Fibroblast of upper back skin (primary cell): Measurements from ENCODE around the gene DCLK2.

Source experiments
- DNase-seq: peaks from one replicate; pipeline ENCODE4 v3.0.0-alpha.2; 2013

The DCLK2 gene

DNA sequence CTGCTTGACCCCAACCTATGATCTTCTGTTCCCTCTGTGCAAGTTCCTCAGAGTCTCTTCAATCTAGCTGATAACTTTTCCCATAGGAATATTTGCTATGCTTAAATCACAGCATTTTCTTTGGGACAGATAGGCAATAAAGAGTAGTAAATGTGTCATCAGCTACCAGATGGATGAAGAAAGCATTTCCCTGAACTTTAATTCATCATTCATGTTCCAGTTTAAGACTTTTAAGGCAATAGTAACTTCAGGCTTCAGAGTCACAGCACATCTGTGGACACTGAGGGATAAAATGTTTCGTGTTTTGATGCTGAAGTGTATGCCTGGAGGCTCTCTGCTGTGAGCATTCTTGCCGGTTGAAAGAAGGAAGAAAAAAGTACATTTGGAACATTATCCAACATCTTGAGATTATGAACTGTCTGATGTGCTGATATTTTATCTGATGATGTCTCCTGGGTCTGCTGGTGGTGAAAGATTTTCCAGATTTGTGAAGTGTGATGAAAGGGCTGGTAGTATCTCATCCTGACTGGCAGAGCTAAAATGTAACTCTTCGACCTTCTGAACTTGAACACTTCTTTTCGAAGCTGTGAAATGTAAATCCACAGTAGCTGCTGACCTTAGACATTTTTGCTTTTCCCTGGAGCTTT lies 133.7 kb downstream of the DCLK2 start:
- DNase-seq, result peak; percentile 92

DNA sequence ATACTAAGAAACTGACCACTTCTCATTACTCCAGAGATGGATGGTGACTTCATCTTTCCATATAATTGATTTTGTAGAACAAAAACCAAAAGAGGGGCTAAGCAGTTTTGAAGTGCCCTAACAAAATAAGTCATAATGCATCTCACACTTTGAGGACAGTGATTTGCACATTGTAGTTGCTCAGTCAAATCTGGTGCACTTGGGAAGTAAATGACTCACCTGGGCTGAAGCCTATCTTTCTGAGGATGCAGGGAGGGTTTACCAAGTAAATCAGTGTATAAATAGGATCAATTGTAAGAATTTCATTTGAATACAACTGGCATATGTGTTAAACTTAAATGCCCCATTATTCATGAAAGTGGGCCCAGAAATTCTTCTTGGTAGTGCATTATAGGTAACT lies 134.2 kb downstream of the DCLK2 start:
- no peak for DNase-seq

DNA sequence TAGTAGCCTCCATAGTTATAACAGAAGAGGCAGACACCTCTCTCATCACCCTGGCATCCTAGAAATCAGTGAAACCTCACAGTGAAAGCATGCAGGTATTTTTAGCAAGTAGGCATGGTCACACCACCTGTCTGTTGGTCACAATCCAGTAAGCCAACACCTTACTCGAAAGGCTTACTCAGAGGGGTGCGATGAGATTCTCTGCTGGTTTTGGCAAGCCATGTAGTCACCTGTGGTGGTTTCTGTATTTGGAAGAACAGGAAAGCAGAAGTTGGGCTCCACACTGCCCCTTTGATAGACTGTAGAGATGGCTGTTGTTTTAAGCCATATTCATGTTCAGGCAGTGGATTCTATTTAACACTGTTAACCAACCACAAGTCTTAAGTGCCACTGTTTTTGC lies 134.7 kb downstream of the DCLK2 start:
- DNase-seq, result no peak

DNA sequence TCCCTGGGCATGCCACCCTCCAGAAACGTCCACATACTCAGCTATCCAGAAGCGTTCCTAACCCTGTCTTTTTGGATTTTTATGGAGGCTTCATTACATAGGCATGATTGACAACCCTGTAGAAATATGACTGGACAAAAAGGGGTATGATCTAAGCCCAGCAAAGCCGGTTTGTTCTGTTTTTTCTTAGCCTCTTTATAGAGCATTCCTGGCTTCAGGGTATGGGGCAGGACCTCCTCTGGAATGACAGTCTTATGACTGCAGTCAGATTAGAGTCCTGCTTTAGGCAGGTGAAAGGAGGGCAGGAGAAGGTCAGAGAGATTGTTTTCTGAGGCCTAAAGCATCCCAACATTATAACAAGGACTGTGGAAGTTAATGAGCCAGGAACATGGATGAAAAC lies 137.4 kb downstream of the DCLK2 start:
- DNase-seq, result no peak

DNA sequence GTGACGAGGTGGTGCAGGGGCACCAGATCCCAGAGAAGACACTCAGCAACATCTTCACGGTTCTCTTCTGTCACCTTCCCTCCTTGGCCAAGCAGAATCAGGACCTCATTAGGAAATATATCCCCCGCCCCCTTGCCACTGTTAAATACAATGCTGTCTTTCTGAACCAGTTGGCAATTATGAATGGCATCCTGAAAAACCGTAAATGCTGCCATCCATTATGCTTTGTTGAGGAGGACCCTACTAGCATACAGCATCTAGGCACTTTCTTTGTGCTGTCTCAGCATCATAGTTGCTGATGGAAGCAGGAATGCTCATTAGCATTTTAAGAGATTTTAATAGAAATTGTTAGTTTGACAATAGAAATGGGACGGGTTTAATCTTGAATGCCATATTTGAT lies 138.5 kb downstream of the DCLK2 start:
- no peak for DNase-seq

DNA sequence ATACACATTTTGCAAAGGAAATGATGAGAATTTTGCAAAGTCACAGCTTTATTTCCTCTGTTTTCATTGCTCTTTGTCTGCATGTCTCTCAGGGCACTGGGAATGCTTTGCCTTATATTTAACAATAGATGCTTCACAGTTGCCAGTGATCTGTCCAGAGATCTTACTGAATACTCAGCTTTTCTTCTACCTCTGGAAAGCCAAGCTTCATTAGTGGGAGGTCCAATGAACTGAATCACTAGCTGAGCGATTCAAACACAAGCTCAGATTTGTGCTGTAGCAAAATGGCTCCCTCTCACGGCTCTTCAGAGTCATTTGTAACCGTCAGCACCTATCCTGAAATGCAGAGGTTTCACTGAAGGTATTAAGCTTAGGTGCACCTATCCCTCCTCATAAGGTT lies 138.9 kb downstream of the DCLK2 start:
- DNase-seq, result peak; percentile 85

DNA sequence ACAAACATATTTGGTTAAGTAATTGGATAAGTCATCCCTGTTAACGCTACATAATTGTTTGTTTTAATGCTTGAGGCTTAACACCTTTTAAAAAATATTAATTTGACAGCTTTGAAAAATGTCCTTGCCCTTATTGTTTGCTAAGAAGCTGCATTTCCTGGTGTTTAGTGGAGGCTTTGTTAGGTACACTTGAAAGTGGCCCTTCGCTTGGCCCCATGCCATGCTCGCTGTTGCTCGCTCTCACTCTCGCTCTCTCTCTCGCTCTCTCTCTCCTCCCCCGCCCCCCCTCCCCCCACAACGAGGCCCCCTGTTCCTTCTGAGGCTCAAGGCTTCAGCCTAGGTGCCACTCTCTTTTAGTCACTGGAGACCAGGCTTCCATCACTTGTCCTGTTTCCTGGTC lies 139.6 kb downstream of the DCLK2 start:
- no peak for DNase-seq

DNA sequence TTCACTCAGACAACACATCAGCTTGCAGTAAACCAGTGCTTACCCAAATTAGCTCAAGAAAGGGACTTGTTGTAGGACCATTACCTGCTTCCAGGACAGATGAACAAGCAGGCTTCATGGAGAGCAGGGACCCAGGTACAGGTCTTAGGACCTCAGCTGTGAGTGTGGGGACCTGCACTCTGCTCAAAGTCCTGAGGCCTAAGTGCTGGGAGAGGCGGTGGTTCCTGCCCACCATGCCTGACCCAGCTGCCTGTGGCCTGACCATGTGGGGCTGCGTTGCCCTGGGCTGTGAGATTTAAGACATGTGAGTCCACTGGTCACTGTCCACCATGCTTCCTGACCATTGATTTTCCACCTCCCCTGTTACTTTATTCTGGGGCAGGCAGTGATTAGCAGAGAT lies 140.2 kb downstream of the DCLK2 start:
- no peak for DNase-seq

DNA sequence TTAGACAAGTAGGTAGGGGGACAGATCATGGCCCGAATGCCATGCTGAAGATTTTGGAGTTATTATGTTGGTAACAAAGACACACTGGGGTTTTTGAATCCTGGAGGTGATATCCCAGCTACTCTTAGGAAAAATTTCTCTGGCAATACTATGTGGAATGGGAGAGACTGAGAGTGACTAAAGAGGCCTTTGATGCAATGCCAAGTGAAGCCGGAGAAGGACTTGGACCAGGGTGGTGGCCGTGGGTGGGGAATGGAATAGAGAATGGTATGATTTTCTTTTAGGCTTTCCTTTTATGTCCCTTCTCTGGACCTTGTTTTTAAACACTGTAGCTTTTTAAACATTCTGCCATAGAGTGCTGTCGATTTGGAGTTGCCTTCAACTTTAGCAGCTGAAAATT lies 141.6 kb downstream of the DCLK2 start:
- DNase-seq, result peak; percentile 50

DNA sequence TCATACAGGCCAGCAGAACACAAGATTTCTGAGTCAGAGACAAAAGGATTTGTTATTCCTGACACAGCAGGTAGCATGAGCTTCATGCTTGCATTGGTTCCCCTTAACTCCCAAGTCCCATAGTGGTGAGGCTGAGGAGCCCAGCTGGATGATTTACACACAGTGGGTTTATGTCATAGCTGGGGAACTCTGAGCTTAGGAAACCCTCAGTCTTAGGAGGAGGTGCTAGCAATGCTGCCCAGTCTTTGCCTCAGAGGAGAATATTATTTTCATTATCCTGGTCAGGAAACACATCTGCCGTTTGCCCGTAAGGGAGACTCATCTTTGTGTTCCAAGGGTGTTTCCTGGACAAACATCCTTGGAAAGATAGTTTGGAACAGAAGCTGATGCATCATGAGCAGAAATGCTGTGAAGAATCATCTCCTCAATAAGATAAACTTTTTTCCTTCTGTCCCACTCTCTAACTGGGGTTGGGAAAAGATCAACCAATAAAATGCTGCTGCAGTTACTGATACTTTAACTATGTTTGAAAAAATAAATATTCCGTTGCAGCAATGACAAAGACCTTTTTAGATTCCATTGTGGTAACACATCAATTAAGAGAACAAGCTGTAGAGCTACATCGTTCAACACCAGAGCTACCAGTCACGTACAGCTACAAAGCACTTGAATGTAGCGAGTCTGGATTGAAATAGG lies 146.8 kb downstream of the DCLK2 start:
- DNase-seq, result peak; percentile 96

DNA sequence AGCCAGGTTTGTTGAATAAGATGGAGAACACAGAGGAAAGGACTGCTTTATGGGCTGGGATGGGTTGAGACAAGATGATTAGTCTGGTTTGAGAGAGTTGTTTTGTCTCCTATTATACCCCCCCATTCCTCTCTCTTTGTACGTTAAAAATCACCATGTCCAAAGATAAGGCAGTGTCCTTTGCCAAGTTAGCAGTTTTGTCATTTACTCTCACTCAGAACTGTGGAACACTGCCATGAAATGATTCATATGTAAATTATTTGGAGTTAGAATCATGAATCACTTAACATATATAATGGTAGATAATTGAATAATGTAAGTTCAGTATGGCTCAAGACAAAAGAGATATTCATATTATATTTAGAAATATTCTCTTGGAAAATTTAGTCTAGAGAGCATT lies 151.3 kb downstream of the DCLK2 start:
- DNase-seq, result peak; percentile 94

DNA sequence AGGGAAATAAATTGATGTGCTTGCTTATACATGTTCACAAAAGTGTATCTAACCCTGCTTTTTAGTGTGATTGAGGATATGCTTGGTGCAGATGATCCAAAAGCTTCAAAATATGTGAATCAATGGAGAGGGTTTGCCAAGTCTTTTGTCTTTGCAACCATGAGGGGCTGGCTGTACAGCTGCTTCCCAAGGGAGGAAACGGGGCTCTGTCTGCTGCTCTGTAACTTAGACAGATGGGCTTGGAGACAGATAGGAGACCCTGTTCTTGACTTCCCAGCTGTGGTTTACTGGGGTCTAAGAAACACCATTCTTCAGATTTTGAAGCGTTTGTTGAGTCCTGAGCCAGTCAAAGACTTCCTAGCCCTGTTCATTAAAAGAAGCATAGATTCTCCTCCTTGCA lies 152.3 kb downstream of the DCLK2 start:
- DNase-seq, result no peak

DNA sequence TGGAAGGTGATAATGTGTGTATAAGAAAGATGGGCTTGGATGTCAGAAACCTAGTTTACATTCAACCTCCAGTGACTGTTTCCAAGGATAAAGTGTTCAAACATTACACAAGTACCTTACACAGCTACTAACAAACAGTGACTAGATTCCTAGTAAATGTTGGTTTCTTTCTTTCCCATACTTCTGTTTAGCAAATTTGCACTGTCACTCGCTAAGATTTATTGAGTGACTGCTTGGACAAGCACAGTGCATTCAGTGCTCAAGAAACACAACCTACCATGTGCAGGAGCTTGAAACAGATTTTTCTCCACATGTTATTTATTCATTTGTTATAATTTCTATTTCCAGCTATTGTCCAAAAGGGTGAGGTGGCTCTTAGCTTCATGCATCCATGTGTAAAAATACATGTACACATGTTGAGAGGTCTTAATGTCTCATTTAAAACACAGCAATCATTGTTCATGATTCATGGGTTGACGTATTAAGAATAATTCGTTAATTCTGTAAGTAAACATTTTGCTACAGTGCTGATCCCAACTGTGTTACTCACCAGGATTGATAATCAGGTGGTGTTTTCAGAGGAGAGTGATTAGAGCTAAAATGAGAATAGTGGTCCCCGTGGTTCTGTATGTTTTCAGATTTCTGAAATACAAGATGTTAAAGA lies 153.0 kb downstream of the DCLK2 start:
- no peak for DNase-seq

DNA sequence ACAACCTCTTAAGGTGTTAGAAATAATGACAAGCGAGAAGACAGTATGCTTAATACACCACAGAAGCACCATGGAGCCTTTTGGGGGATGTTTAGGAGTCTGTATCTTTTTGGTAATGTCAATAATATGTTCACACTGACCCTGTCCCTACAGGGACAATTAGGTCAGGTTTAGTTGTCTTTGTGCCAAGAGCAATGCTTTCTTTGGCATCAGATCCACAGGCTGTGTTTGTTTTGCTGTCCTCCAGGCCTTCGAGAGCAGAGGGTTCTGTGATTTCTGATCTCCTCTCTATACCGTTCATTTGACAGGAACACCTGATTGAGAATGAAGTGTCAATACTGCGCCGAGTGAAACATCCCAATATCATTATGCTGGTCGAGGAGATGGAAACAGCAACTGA lies 153.8 kb downstream of the DCLK2 start:
- no peak for DNase-seq

DNA sequence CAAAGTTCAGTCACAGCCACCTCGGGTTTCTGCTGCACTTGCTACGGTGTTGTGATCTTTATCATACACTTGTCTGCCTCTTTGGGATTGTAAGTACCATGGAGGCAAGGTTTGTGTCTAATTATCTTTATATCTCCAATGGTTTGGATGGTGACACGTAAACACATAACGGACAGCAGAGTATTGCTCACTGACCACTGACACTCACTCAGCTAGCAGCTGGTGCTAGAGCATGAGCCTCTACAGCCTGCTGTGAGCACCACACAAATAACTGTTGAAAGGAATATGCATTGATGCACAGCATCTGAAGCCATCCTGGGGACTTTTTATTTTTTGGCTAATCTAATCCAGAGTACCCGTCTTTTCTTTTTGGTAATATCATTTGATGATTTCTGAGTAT lies 156.0 kb downstream of the DCLK2 start:
- no peak for DNase-seq

DNA sequence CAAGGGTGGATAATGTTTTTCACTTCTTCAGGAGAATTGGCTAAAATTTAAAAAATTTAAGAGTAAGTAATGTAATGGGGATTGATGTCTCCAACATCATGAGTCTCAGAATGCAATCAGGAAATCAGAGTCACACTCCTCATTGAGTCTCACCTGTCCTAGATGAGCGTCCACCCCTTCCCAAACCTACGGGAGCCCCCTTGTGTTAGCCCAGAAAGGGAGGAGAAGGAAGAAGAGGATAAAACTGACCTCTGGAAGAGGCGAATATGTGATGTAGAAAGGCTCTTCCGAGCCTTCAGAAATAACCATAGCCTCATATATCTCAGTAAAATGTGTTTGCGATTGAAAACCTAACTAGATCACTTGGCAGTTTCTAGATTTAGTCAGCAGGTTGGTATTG lies 157.1 kb downstream of the DCLK2 start:
- DNase-seq, result no peak

DNA sequence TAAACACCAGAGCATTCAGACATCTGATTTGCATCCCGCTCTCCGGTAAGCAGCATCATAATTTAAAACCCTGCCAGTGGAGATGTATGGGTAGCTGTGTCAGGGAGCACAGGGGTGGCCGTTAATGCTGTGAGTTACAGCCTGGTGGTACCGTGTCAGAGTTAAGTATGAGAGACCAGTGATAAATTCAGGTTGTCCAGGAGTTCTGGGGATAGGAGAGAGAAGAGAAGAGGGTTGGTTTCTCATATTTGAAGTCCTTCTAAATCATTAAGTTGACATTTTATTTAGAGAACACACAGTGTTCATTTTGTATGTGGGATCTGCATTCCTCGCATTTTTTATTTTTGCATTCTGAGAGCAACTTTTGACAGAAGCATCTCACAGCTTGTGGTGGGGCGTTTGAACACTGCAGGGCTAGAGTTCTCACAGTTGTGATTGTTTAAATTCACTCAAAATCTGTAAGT lies 157.6 kb downstream of the DCLK2 start:
- DNase-seq, result peak; percentile 88

DNA sequence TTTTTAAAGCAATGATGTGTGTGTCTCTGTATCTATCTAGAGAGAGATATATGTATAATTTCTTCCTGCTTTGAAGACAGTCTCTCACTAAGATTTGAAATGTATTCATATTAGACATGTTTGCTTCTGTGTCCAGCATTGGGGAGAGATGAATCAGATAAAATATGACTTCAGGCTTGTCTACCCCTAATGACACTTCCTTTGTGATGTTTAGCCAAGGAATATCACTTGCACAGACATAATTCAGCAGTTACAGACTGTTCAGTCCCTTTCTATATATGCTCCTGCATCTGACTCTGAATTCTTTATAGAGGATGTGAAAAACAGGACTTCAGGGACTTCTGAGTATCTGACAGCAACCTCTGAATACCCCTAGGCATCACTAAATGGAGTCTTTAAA lies 158.4 kb downstream of the DCLK2 start:
- peak; percentile 86 for DNase-seq

DNA sequence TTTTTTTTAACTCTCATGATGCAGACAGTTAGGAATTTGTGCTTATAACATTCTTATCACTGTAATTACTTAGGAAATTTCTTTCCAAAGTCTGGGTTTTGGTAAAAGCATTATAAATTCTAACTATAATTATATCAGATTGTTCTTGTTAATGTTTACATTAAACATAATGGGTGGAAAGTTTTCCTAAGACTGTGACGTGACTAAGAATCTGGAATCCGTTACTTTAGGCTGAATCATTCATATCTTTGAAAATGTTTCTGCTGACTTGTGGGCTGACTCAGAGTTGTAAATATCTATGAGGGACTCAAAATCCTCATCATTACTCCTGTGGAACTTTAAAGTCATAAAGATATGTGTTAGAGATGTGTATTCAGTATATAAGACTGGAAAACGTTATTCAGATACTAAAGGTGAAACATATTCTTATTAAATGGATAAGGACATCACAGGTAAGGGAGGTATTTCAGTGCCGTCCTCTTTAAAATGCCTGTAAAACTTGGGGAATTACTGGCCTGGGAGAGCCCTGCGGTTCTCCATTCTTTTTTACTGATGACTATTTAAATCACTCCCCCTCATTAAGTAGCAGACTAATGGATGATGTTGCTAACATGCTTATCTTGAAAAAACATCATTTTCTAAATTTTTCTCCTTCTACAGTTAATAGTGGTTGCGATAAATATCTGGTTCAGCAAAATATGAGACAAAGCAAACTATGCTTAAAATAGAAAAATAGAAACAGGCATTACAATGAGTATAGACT lies 159.0 kb downstream of the DCLK2 start:
- DNase-seq, result peak; percentile 95

DNA sequence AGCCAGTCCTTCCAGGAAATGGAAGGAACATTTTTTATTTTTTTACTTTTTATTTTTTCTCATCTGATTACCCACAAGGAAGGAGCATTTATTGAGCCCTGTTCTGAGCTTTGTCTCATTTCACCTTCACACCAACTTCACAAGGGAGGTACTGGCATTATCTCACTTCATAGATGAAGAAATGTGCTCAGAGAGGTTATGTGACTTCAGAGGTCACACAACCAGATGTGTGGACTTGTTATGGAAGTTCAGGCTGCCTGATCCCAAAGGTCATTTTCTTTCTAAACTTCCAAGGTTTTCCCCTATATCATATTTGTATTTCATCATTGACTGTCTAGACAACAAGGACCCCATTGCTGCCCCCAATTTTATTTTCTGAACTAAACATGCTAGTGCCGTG lies 160.3 kb downstream of the DCLK2 start:
- DNase-seq, result no peak

DNA sequence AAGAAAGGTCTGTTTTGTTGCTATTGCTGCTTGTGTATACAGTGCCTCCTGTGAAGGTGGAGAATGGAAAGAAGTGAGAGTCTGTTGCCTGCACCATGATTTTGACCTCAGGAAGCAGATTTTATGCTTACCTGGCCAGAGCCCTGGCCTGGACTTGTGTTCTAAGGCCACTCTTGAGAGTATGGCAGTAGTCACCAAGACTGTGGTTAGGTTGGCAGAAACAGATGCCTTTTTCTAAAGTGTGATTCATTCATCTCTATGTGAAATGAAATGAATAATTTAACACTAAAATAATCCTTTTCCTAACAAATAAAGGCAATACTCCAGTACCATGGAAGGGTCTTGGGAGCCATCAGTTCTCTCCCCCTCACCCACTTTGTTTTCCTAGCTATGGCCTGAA lies 161.8 kb downstream of the DCLK2 start:
- no peak for DNase-seq

DNA sequence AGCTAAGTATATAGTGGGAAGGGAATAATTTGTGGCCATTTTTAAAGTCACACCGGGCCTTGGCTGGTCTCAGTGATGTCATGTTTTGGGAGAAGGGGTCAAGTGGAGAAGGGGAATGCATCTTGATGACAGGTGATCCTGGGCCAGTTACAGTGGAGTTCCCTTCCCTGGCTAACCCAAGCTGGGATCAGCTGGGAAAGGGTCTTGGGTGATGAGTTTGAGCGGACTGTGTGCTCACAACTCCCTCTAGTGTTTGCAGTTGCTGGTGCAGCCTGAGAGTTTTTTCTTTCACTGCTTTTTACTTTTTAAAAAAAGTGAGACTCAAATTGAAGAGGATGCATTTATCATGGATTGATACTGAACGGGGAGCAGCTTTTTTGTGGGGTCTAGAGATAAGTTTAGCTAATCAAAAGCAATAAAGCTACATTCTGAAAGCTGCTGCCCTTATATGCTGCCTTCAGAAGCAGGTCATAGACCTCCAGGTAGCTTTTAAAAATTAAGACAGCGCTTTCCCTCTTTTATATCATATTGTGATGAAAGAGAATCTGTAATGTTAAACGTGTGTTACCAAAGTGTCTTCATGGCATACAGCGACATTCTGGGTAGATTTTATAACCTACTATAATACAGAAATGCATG lies 164.7 kb downstream of the DCLK2 start:
- DNase-seq, result peak; percentile 61

DNA sequence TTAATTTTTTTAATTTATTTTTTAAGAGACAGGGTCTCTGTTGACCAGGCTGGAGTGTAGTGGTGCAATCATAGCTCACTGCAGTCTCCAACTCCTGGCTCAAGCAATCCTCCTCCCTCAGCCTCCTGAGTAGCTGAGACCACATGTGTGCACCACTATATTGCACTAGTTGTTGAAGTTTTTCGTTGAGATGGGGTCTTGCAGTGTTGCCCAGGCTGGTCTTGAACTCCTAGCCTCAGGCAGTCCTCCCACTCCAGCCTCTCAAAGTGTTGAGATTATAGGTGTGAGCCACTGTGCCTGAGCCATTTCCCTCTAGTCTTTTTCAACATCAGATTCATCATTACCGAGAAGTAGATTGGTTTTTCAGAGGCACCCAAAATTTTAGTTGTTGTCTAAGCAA lies 165.7 kb downstream of the DCLK2 start:
- DNase-seq, result no peak
